HG03060 (cell line): ENCODE data around the gene ITPK1.
"Not testable (repeated sequence)": the region's sequence is repeated elsewhere in the genome, so short reads cannot be mapped to it uniquely, and the experiment has no call there.

Experiments
- ATAC-seq: cut with Tn5 transposase; IDR thresholded peaks from one replicate; pipeline ENCODE4 v1.9.1; 2021; ENCODE audit warnings: low read depth, moderate number of reproducible peaks; ENCODE audit not compliant: unreplicated experiment

Gene ITPK1

DNA sequence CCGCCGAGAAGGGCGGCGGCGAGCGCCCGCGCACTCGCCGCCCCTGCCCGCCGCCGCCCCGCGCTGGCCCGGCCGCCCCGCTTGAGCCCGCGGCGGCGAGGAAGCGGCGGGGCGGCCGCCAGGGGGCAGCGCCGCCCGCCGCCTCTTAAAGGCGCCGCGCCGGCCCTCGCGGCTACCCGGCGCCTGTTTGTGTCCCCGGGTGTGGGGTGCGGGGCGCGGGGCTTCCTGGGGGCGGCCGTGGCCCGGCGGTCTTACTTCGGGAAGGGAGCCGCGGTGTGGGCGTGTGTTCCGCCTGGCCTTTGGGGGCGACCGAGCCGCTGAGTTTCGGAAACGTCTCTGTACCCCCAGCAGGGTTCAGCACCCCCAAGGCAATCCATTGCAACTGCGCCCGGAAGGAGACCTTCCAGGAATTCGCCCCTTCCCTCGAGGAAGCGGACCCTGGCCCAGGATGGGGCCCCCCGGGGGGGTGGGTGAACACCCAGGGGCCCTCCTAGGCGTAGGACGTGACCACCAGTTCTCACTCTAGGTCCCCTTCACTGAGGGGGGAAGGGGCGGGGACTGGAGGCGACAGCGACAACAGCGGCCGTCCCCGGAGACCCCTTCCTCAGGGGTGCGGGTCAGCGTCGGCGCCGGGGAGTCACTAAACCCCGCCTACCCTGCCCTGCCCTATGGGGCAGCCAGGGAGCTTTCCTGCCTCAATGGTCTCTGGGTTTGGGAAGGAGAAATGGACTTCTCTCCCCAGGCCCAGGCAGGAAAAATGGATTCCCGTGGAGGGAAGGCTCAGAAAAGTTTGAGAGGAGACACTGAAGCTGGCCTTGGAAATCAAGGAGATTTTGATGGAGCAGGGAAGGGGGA lies at the start of gene ITPK1:
ITPK1 (minus strand) TSS at position 105 of the 855 bp plus-strand sequence. CDS start 762 bp downstream, outside the sequence.
- ATAC-seq: peak; percentile 10

GRCh38 chr14:93163564-93163963 lies 47.8 kb upstream of the ITPK1 start:
- peak; percentile 66 for ATAC-seq

DNA sequence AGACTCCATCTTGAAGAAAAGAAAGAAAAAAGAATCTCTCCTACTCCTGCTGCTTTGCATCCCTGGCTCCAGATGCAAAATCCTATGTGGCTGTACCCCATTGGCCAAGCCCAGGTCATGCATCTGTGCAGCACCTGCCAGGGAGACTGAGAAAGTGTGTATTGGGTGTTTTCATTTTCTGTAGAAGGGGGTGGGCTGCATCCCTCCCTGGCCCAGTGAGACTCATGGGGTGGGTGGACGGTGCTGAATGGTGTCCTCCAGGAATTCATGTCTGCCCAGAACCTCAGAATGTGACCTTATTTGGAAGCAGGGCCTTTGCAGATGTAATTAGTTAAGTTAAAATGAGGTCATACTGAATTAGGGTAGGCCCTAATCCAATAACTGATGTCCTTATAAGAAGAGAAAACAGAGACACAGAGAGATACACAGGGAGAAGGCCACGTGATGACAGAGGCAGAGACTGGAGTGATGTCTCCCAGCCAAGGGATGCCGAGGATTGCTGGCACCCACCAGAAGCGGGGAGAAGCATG lies 45.8 kb upstream of the ITPK1 start:
- no peak for ATAC-seq

GRCh38 chr14:93160353-93160801 lies 44.7 kb upstream of the ITPK1 start:
- no peak for ATAC-seq

DNA sequence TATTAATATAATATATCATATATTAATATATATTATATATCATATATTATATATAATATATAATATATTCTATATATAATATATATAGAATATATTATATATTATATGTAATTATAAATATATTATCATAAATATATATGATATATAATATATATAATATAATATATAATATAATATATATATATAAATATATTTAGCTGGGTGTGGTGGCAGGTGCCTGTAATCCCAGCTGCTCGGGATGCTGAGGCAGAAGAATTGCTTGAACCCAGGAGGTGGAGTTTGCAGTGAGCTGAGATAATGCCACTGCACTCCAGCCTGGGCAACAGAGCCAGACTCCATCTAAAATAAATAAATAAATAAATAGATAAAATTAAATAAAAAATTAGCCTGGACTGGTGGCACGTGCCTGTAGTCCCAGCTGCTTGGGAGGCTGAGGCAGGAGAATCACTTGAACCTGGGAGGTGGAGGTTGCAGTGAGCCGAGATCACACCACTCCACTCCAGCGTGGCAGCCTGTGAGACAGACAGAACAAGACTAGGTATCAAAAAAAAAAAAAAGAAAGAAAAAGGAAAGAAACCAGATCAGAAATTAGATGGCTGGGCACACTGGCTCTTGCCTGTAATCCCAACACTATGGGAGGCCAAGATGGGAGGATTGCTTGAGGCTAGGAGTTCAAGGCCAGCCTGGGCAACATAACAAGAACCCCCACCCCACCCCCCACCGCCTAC lies 44.1 kb upstream of the ITPK1 start:
- ATAC-seq: not testable (repeated sequence)

DNA sequence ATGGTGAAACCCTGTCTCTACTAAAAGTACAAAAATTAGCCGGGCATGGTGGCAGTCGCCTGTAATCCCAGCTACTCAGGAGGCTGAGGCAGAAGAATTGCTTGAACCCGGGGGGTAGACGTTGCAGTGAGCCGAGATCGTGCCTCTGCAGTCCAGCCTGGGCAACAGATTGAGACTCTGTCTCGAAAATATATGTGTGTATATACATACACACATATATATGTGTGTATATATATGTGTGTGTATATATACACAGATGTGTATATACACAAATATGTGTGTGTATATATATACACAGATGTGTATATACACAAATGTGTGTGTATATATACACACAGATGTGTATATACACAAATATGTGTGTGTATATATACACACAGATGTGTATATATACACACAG lies 42.6 kb upstream of the ITPK1 start:
- not testable (repeated sequence) for ATAC-seq

DNA sequence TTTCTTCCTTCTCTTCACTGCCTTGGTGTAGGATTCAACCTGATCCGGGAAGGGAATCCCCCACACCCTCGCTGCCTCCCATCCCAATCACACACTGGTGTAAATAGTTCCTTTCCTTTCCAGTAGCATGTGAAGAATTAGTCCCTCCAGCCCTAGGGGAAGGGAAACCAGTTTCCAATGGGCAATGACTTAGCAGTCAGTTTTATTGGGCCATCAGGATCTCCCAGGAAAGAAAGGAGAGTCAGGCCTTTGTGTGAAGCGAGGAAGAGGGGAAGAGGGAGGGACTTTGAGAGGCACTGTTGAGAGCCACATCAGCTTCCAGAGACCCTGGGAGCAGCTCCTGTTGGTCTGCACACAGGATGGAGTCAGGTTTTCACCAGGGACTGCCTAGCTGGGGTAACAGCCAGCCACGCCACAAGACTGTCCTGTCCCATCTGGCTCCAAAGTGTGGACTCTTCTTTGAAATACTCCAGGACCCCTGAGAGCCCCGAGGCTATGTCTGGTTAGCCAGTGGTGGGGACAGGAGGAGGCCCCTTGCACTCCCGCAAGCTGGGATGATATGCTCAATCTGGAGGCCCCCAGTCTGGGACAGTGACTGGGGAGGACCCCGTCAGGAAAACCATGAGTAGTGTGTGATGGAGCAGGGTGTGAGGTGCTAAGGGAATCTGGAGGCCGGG lies 41.1 kb upstream of the ITPK1 start:
- no peak for ATAC-seq

DNA sequence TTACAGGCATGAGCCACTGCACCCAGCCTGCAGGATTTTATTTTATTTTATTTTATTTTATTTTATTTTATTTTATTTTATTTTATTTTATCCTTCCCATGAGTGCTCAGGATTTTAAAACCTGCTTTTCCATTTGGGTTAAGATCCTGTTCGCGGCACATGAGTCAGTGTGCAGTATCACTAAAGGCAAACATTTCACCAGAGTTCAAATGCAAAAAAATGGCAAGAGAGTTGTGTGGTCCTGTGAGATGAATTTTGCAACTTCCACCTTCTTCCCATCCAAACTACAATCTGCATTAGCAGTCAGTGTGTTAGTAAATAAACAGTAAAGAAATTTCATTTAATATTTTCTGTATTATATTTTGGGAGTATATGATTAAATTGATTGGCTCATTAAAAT lies 39.9 kb upstream of the ITPK1 start:
- ATAC-seq: no peak

GRCh38 chr14:93153121-93153520 lies 37.4 kb upstream of the ITPK1 start:
- no peak for ATAC-seq

- no peak for ATAC-seq
Observed at GRCh38 chr14:93150227-93151208, 34.8 kb upstream of the ITPK1 start.

- no peak for ATAC-seq
Observed at GRCh38 chr14:93148979-93149378, 33.3 kb upstream of the ITPK1 start.

DNA sequence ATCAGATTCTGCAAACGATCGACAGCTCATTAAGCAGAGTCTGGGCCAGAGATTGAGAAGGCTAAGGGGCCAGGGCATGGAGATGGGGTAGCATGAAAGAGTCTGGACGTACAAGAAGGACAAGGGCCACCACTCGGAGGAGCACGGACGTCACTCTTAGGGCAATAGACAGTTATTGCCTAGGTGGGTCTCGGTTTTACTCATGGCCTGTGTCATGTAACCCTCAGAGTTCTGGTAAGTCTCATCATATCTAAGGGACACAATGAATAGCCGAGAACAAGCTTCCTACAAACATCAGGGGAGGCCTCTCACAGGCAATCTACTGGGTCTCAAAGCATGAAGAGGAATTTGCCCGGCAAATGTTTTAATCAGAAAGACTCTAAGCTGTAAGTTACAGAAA lies 30.4 kb upstream of the ITPK1 start:
- no peak for ATAC-seq

- ATAC-seq: no peak
Observed at GRCh38 chr14:93142854-93143652, 27.3 kb upstream of the ITPK1 start.

DNA sequence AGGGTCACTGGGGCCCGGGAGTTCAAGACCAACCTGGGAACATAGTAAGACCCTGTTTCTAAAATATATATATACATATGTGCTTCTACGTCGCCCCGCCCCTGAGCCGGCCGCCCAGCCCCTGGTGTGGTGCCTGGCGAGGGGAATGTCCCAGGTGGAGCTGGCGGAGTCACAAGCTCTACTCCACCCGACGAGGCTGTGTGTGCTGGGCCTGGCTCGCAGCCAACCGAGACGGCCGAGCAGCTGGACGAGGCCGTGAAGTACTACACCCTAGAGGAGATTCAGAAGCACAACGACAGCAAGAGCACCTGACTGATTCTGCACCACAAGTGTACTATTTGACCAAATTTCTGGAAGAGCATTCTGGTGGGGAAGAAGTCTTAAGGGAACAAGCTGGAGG lies 22.1 kb upstream of the ITPK1 start:
- ATAC-seq: no peak

DNA sequence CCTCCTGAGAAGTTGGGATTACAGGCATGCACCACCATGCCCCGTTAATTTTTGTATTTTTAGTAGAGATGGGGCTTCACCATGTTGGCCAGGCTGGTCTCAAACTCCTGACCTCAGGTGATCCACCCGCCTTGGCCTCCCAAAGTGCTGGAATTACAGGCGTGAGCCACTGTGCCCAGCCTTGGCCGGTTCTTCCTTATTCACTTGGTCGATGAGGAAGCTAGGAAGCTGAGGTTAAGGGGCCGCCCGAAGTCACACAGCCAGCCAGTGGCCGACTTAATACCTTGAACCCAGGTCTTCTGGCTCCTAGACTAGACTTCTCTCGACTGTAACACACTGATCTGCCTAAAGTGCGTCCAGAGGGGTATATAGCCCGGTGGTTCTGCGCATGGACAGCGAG lies 20.8 kb upstream of the ITPK1 start:
- not testable (repeated sequence) for ATAC-seq

DNA sequence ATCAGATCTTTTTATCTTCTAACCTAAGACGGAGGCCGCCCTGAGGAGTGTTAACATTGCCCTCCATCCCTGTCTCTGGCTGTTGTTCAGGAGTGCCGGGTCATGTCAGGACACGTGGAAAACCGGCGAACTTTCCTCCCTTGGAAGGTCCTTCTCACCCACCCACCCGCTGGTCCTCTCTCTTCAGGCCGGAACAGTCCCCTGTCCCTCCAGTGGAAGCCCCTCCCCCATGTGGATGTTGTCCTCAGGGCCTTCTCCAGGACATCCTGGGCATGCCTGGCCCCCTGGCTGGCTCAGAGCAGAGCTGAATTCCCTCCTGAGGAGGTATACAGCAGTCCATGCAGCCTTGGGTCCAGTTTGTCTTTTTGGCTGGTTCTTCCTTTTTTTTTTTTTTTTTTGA lies 20.3 kb upstream of the ITPK1 start:
- ATAC-seq: no peak

DNA sequence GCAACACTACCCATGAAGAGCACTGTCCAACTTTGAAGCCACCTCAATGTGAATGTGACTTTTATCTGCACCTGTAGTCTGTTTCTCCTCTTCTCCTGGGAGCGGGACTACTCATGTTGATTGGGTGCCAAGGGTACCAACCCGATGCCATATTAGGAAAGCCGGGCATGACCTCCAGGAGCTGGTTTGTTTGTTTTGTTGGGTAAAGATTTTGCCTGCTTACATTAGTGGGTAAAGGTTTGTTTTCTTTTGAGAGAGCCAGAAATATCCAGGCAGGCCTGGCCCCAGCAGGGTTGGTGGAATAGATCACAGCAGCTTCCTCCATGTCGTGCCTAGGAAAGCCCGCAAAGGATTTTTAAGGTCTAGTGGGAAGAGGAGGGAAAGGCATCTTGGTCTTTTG lies 19.7 kb upstream of the ITPK1 start:
- no peak for ATAC-seq

- no peak for ATAC-seq
Observed at GRCh38 chr14:93133464-93133863, 17.7 kb upstream of the ITPK1 start.

- no peak for ATAC-seq
Observed at GRCh38 chr14:93132472-93133065, 16.8 kb upstream of the ITPK1 start.
